SK-MEL-5 (cell line): Measurements from ENCODE around the gene MTERF4. TPM values are rescaled to one million over a fixed set of nuclear protein-coding genes. Genes with fewer than 3 reads are reported as not detected.

Experiments
- DNase-seq: peaks from one replicate; pipeline ENCODE4 v3.0.0-alpha.2; 2016; ENCODE audit warnings: low read depth, low spot score
- in situ Hi-C: cut with HindIII; loops from 2 replicates; pipeline ENCODE4 v1.10.0; 2016; ENCODE audit warnings: low sequenced_read_pairs, high pct_unique_total_duplicates, low pct_unique_long_range_greater_than_20kb
- polyA plus RNA-seq, 2 experiments: library from polyadenylated mRNA; depleted of rRNA; stranded (reverse); fragments of >200 nt; gene quantifications; 2 replicates each; pipeline ENCODE4 v1.2.3, GENCODE V29; 2015
- total RNA-seq: library from RNA; depleted of rRNA; stranded (reverse); fragments of >200 nt; shearing (Covaris generic); gene quantifications from 2 replicates; pipeline ENCODE4 v1.2.3, GENCODE V29; 2014; rRNA removed

The MTERF4 gene
- total RNA-seq = 10.8 and 13.9 TPM in 2 replicates
- 17.7 and 22.8 TPM in 2 replicates for polyA plus RNA-seq (2015; cell fraction: cytosol; rRNA removed)
- polyA plus RNA-seq (2015; cell fraction: nucleus; rRNA removed) = 56.8 and 98.8 TPM in 2 replicates

- in situ Hi-C loops = no loop called here
- DNase-seq = peak; percentile 82
Observed at GRCh38 chr2:241102239-241102803, at the start of gene MTERF4. Gene MTERF4 (minus strand): TSS chr2:241102287. CDS start chr2:241102273, 14 bp downstream.

- no peak for DNase-seq
Observed at GRCh38 chr2:241150660-241151530, 48.8 kb upstream of the MTERF4 start.

GRCh38 chr2:241149925-241150659 is 48.0 kb upstream of the MTERF4 start, which contains the start of gene PPP1R7:
Gene PPP1R7 (plus strand): TSS chr2:241150467. CDS start chr2:241150496, 29 bp downstream.
- in situ Hi-C loops = no loop called here

More at GRCh38 chr2:241150660-241151530, 48.8 kb upstream of the MTERF4 start:
- in situ Hi-C loops = no loop called here

GRCh38 chr2:241149675-241149924 is 47.5 kb upstream of the MTERF4 start:
- DNase-seq = no peak

More at GRCh38 chr2:241149925-241150659, 48.0 kb upstream of the MTERF4 start, which contains the start of gene PPP1R7:
- DNase-seq = peak; percentile 92

GRCh38 chr2:241148891-241149674 is 47.0 kb upstream of the MTERF4 start, which contains the start of gene PASK:
Gene PASK (minus strand): TSS chr2:241149472. CDS start chr2:241143032, 6,440 bp downstream.
- peak; percentile 95 for DNase-seq
- in situ Hi-C loops = no loop called here

More at GRCh38 chr2:241149675-241149924, 47.5 kb upstream of the MTERF4 start:
- in situ Hi-C loops = no loop called here

- in situ Hi-C loops = no loop called here
- no peak for DNase-seq
Observed at GRCh38 chr2:241148239-241148638, 46.2 kb upstream of the MTERF4 start.

GRCh38 chr2:241147336-241147735 is 45.2 kb upstream of the MTERF4 start:
- no peak for DNase-seq
- in situ Hi-C loops = no loop called here

GRCh38 chr2:241146286-241146685 is 44.2 kb upstream of the MTERF4 start:
- no peak for DNase-seq
- in situ Hi-C loops = no loop called here

- no peak for DNase-seq
- in situ Hi-C loops = no loop called here
Observed at GRCh38 chr2:241142593-241142992, 40.5 kb upstream of the MTERF4 start.

- in situ Hi-C loops = no loop called here
- no peak for DNase-seq
Observed at GRCh38 chr2:241142063-241142462, 40.0 kb upstream of the MTERF4 start.

- DNase-seq = no peak
- in situ Hi-C loops = no loop called here
Observed at GRCh38 chr2:241141214-241141770, 39.2 kb upstream of the MTERF4 start.

GRCh38 chr2:241140445-241140840 is 38.4 kb upstream of the MTERF4 start:
- in situ Hi-C loops = no loop called here

GRCh38 chr2:241139531-241140444 is 37.7 kb upstream of the MTERF4 start:
- in situ Hi-C loops = no loop called here
- no peak for DNase-seq

More at GRCh38 chr2:241140445-241140840, 38.4 kb upstream of the MTERF4 start:
- no peak for DNase-seq

GRCh38 chr2:241138471-241138870 is 36.4 kb upstream of the MTERF4 start:
- in situ Hi-C loops = no loop called here
- no peak for DNase-seq

- in situ Hi-C loops = no loop called here
- DNase-seq = no peak
Observed at GRCh38 chr2:241137276-241138190, 35.4 kb upstream of the MTERF4 start.
